HG02884 (cell line): Measurements from ENCODE around the gene OPN1MW3.
"Not testable (repeated sequence)": the region's sequence is repeated elsewhere in the genome, so short reads cannot be mapped to it uniquely, and the experiment has no call there.

ENCODE experiments used
- ATAC-seq: cut with Tn5 transposase; IDR thresholded peaks from one replicate; pipeline ENCODE4 v1.9.1; 2021; ENCODE audit warnings: mild to moderate bottlenecking, moderate library complexity; ENCODE audit not compliant: unreplicated experiment

The OPN1MW3 gene

DNA sequence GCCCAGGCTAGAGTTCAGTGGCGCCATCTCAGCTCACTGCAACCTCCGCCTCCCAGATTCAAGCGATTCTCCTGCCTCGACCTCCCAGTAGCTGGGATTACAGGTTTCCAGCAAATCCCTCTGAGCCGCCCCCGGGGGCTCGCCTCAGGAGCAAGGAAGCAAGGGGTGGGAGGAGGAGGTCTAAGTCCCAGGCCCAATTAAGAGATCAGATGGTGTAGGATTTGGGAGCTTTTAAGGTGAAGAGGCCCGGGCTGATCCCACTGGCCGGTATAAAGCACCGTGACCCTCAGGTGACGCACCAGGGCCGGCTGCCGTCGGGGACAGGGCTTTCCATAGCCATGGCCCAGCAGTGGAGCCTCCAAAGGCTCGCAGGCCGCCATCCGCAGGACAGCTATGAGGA is at the start of gene OPN1MW3:
OPN1MW3 (plus strand) TSS at position 301 of the 400 bp plus-strand sequence; CDS start at position 339, 38 bp downstream.
- not testable (repeated sequence) for ATAC-seq

- ATAC-seq, result peak; percentile 78
Observed at GRCh38 chrX:154209670-154210418, 47.5 kb upstream of the OPN1MW3 start.

GRCh38 chrX:154211057-154211456 is 46.3 kb upstream of the OPN1MW3 start:
- ATAC-seq, result not testable (repeated sequence)

GRCh38 chrX:154211499-154211898 is 45.9 kb upstream of the OPN1MW3 start:
- ATAC-seq, result not testable (repeated sequence)

- ATAC-seq, result not testable (repeated sequence)
Observed at GRCh38 chrX:154219456-154219855, 37.9 kb upstream of the OPN1MW3 start, which contains the start of gene OPN1MW2. TSS of gene OPN1MW2 (plus strand) at chrX:154219756. CDS start at chrX:154219816, 60 bp downstream.

GRCh38 chrX:154225292-154225691 is 32.1 kb upstream of the OPN1MW3 start:
- not testable (repeated sequence) for ATAC-seq

DNA sequence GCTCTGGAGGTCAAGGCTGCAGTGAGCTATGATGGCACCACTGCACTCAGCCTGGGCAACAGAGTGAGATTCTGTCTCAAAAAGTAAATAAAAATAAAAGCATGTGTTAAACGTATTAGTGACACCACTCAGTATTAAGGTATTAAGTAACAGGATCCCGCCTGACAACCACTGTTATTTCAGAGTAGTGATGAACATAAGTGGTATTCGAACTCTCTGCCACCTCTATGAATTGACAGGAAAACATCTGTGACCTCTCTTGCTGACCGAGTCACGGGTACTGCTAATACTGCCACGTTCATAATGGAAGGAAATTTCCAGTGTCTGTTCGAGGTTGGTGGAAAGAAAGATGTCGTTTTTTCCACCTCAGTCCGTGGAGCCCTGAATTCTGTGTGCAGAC is 30.7 kb upstream of the OPN1MW3 start:
- not testable (repeated sequence) for ATAC-seq

GRCh38 chrX:154231443-154231842 is 25.9 kb upstream of the OPN1MW3 start:
- not testable (repeated sequence) for ATAC-seq

GRCh38 chrX:154233620-154234019 is 23.8 kb upstream of the OPN1MW3 start:
- ATAC-seq, result not testable (repeated sequence)

DNA sequence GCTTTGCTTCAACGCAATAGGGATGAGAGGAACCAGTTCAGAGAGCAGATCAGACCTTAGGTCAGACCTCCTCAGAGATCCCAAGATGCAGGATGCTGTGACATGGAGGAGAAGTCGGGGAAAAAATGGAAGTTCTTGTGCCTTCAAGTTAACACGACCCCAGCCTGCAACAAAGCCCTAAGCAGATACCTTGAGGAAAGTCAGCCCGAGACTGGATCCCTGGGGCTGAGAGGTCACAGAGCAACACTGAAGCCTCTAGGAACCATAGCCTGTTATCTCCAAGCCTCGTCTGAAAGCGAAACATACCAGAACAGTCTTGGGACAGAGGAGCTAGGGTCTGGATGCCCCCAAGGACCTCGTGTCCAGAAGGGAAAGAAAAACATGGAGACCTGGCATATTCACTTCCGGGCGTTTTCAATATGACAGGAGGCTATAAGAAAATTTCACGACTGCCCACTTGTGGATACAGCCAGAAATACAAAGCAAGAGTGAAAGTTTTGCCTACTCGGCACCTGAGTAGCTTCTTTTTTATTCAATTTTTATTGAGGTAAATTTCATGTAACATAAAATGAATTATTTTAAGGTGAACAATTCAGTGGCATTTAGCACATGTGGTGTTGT is 18.3 kb upstream of the OPN1MW3 start:
- not testable (repeated sequence) for ATAC-seq

DNA sequence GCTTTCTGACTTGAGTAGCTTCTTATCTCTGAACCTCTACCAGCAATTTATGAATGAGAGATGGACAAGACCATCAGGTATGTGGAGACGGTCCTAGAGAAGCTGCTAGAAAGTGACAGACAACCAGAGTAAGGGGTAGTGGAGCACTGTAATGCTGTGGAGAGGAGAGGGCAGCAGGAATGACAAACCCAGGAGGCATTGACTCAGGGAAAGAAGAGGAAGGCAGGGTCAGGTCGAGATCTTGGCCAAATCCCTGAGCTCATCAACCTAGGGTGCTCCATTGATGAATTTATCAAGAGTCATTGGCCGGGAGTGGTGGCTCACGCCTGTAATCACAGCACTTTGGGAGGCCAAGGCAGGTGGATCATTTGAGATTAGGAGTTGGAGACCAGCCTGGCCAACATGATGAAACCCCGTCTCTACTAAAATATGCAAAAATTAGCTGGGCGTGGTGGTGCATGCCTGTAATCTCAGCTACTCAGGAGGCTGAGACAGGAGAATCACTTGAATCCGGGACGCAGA is 17.3 kb upstream of the OPN1MW3 start:
- ATAC-seq, result not testable (repeated sequence)

GRCh38 chrX:154247377-154248045 is 9.9 kb upstream of the OPN1MW3 start:
- not testable (repeated sequence) for ATAC-seq

- not testable (repeated sequence) for ATAC-seq
Observed at GRCh38 chrX:154248076-154248475, 9.3 kb upstream of the OPN1MW3 start.

GRCh38 chrX:154258711-154259110 is 1.3 kb downstream of the OPN1MW3 start:
- ATAC-seq, result not testable (repeated sequence)

- ATAC-seq, result not testable (repeated sequence)
Observed at GRCh38 chrX:154263072-154263471, 5.7 kb downstream of the OPN1MW3 start.

DNA sequence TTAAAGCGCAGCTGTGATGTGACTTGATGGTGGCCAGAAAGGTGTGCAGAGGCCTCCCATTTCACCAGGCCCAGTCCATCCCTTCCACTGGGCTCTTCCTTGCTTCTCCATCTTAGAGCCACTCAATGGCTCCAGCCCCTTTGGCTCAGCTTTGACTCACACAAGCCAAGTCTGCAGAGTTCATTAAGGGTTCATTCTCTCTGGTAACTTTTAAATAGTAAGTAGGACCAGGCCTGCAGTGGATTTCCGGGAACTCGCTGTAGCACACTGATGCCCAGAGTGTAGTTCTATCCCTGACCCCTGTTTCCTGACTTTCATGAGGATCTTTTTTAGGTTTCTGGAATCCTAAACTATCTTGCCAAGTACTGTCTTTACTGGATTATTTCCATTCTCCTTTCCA is 11.9 kb downstream of the OPN1MW3 start:
- not testable (repeated sequence) for ATAC-seq

DNA sequence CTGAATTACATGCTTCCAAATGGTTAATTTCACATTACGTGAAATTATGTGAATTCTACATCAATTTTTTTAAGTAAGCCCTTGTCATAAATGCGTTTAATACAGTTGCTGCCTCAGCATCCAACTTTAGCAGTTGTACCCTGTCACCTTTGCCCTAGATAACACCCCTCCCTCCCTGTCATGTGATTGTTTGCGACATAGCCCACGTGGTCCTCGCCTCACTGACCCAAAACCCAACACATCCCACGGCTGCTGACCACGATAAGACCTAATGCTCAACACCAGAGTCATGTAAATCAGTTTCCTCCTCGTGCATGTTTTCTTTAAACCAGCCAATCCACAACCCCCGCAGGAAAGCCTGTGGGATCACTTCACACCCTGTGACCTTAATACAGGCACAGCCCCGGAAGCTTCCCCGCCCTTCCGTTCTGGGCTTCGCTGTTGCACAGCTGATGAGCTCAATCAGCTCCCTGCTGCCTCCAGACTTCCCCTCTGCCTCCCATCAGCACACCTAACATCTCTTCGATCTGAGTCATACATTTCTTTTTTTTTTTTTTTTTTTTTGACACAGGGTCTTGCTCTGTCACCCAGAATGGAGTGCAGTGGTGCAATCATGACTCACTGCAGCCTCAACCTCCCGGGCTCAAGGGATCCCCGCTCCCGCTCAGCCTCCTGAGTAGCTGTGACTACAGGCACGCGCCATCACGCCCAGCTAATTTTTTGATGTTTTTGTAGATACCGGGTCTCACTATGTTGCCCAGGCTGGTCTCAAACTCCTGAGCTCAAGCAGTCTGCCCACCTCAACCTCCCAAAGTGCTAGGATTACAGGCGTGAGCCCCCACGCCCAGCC is 27.3 kb downstream of the OPN1MW3 start:
- peak; percentile 59 for ATAC-seq

- not testable (repeated sequence) for ATAC-seq
Observed at GRCh38 chrX:154286406-154286805, 29.0 kb downstream of the OPN1MW3 start.

DNA sequence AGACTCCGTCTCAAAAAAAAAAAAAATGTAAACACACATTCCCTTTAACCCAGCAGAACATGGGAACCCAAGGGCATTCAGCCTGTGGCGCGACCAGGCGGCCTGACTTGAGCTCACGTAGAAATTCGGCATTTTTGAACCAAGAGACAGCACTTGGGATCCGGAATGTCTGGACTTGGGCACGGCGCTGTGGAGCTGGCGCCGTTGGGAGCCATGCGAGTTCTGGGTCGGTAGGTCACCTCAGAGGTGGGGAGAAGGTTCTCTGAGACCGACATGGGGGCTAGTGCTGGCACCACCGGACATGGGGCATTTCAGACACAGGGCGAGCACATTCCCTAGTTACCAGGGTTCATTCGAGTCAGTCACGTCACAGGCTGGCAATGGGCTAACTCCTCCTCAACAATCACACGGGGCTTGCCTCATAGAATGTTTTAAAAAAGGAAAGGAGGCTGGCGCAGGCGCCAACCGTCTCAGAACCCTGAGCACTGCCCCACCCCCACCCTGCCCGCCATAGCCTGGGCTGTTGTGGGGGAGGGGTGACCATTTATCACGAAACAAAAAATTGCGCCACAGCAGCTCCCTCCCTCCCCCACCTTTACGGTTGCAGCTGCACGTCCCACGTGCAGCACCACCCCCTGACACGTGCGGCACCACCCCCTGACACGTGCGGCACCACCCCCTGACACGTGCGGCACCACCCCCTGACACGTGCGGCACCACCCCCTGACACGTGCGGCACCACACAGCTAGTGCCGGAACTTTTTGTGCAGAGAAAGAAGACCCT is 37.6 kb downstream of the OPN1MW3 start, which contains the start of gene TEX28:
TEX28 (minus strand) TSS at position 334 of the 784 bp plus-strand sequence. CDS start 3,007 bp downstream, outside the sequence.
- ATAC-seq, result no peak
